Mesendoderm (in vitro differentiated cells): Measurements from ENCODE around the gene PAWR.

Experiments
- DNase-seq: peaks from one replicate; pipeline ENCODE4 v3.0.0; 2013
- H2AK5ac ChIP-seq: 2 replicates; pipeline ENCODE4 v1.6.1; 2013; ENCODE audit warnings: low read length, inconsistent platforms
- H2BK120ac ChIP-seq: 2 replicates; pipeline ENCODE4 v1.6.1; 2013; ENCODE audit warnings: low read depth, mild to moderate bottlenecking, low read length, moderate library complexity, mixed read lengths
- H2BK15ac ChIP-seq: replicated peaks from 2 replicates; pipeline ENCODE4 v1.6.1; 2013; ENCODE audit warnings: low read depth, mild to moderate bottlenecking, moderate library complexity
- H2BK5ac ChIP-seq: 2 replicates; pipeline ENCODE4 v1.6.1; 2013; ENCODE audit warnings: low read length, inconsistent platforms
- H3K18ac ChIP-seq: 2 replicates; pipeline ENCODE4 v1.6.1; 2013; ENCODE audit warnings: mild to moderate bottlenecking, low read length, mixed read lengths
- H3K23ac ChIP-seq: one replicate; pipeline ENCODE4 v1.6.1; 2013; ENCODE audit warnings: low read length
- H3K27ac ChIP-seq: 2 replicates; pipeline ENCODE4 v1.5.1; 2013; ENCODE audit warnings: low read depth, mild to moderate bottlenecking, inconsistent platforms, low read length, moderate library complexity
- H3K27me3 ChIP-seq: 2 replicates; pipeline ENCODE4 v1.6.1; 2013; ENCODE audit warnings: low read length, control low read depth, mild to moderate bottlenecking, inconsistent platforms; ENCODE audit not compliant: insufficient read depth, poor library complexity
- H3K36me3 ChIP-seq: 2 replicates; pipeline ENCODE4 v1.6.1; 2013; ENCODE audit warnings: low read length, inconsistent platforms; ENCODE audit not compliant: control insufficient read depth, insufficient read depth
- H3K4ac ChIP-seq: one replicate; pipeline ENCODE4 v1.6.1; 2013; ENCODE audit warnings: low read depth, mild to moderate bottlenecking, low read length, moderate library complexity
- H3K4me1 ChIP-seq: 2 replicates; pipeline ENCODE4 v1.6.1; 2013; ENCODE audit warnings: low read depth, low read length, inconsistent platforms; ENCODE audit not compliant: control insufficient read depth
- H3K4me2 ChIP-seq: 2 replicates; pipeline ENCODE4 v1.6.1; 2013; ENCODE audit warnings: low read length
- H3K4me3 ChIP-seq: 2 replicates; pipeline ENCODE4 v1.5.1; 2013; ENCODE audit warnings: mild to moderate bottlenecking, low read length
- H3K56ac ChIP-seq: one replicate; pipeline ENCODE4 v1.6.1; 2013; ENCODE audit warnings: low read length
- H3K79me1 ChIP-seq: 2 replicates; pipeline ENCODE4 v1.6.1; 2013; ENCODE audit warnings: low read length, inconsistent platforms
- H3K79me2 ChIP-seq: 2 replicates; pipeline ENCODE4 v1.6.1; 2013; ENCODE audit warnings: mild to moderate bottlenecking, low read length; ENCODE audit not compliant: control insufficient read depth, insufficient read depth
- H3K9ac ChIP-seq: 2 replicates; pipeline ENCODE4 v1.6.1; 2013; ENCODE audit warnings: low read length, inconsistent platforms
- H4K5ac ChIP-seq: one replicate; pipeline ENCODE4 v1.6.1; 2013; ENCODE audit warnings: low read length
- H4K8ac ChIP-seq: one replicate; pipeline ENCODE4 v1.6.1; 2013; ENCODE audit warnings: low read depth, mild to moderate bottlenecking, control low read depth, low read length, moderate library complexity
- WGBS: extraction: QIAGEN DNeasy Blood & Tissue Kit; methylation state at CpG from one replicate; pipeline ENCODE4 v1.1.7; 2013; ENCODE audit warnings: low lambda C conversion rate, missing lambda C conversion rate; ENCODE audit not compliant: insufficient coverage; ENCODE audit errors: extremely low coverage; 5-methylcytosine and 5-hydroxymethylcytosine counted together

PAWR gene

GRCh38 chr12:79689061-79689476, 1.7 kb downstream of the PAWR start:
- no peak overlapping the region for H4K5ac ChIP-seq
- H3K4me3 ChIP-seq, result peak overlapping the region; percentile 86
- H3K79me1 ChIP-seq, result no peaks in the 10 kb centered on the region
- H2BK5ac ChIP-seq, result no peak overlapping the region
- H3K56ac ChIP-seq, result peak overlapping the region; percentile 98
- peak overlapping the region; percentile 85 for H3K9ac ChIP-seq
- no peaks in the 10 kb centered on the region for H3K27me3 ChIP-seq
- H3K79me2 ChIP-seq, result peaks cover 51% of the 10 kb centered on the region
- peak; percentile 33 for DNase-seq
- no peak overlapping the region for H2BK15ac ChIP-seq
- H3K36me3 ChIP-seq, result no peaks in the 10 kb centered on the region
- no peak overlapping the region for H2AK5ac ChIP-seq
- H3K18ac ChIP-seq, result peak overlapping the region; percentile 94
- no peak overlapping the region for H3K27ac ChIP-seq
- H2BK120ac ChIP-seq, result no peak overlapping the region
- H3K23ac ChIP-seq, result no peak overlapping the region
- no CpG with 5 or more reads among the region's 6 CpGs for WGBS
- H3K4me2 ChIP-seq, result peak overlapping the region; percentile 58
- no peak overlapping the region for H3K4ac ChIP-seq
- H4K8ac ChIP-seq, result no peak overlapping the region
- H3K4me1 ChIP-seq, result peaks cover 3% of the 10 kb centered on the region

- no peak overlapping the region for H4K5ac ChIP-seq
- H3K79me1 ChIP-seq, result no peaks in the 10 kb centered on the region
- no peak overlapping the region for H3K23ac ChIP-seq
- DNase-seq, result no peak
- no peak overlapping the region for H2AK5ac ChIP-seq
- no peak overlapping the region for H3K18ac ChIP-seq
- peaks cover 51% of the 10 kb centered on the region for H3K79me2 ChIP-seq
- peak overlapping the region; percentile 55 for H3K4me2 ChIP-seq
- no peak overlapping the region for H2BK5ac ChIP-seq
- H4K8ac ChIP-seq, result no peak overlapping the region
- H3K9ac ChIP-seq, result peak overlapping the region; percentile 85
- H3K4me3 ChIP-seq, result peak overlapping the region; percentile 86
- H3K36me3 ChIP-seq, result no peaks in the 10 kb centered on the region
- whole genome bisulfite sequencing, result 100% methylated on average over 1 of the region's 6 CpGs
- no peak overlapping the region for H3K4ac ChIP-seq
- H3K56ac ChIP-seq, result peak overlapping the region; percentile 67
- H3K27me3 ChIP-seq, result no peaks in the 10 kb centered on the region
- H3K4me1 ChIP-seq, result peaks cover 3% of the 10 kb centered on the region
- no peak overlapping the region for H2BK15ac ChIP-seq
- H3K27ac ChIP-seq, result no peak overlapping the region
- no peak overlapping the region for H2BK120ac ChIP-seq
Observed at GRCh38 chr12:79688376-79689060, 2.2 kb downstream of the PAWR start.

- no CpG with 5 or more reads among the region's 3 CpGs for WGBS
- DNase-seq, result no peak
- H3K4me3 ChIP-seq, result peak overlapping the region; percentile 22
- H3K79me1 ChIP-seq, result no peaks in the 10 kb centered on the region
- H2AK5ac ChIP-seq, result no peak overlapping the region
- H3K27ac ChIP-seq, result no peak overlapping the region
- H3K4me1 ChIP-seq, result peaks cover 3% of the 10 kb centered on the region
- H3K27me3 ChIP-seq, result no peaks in the 10 kb centered on the region
- H4K5ac ChIP-seq, result no peak overlapping the region
- H2BK15ac ChIP-seq, result no peak overlapping the region
- H3K4me2 ChIP-seq, result peak overlapping the region; percentile 0
- H3K18ac ChIP-seq, result no peak overlapping the region
- no peak overlapping the region for H3K56ac ChIP-seq
- no peaks in the 10 kb centered on the region for H3K36me3 ChIP-seq
- peaks cover 54% of the 10 kb centered on the region for H3K79me2 ChIP-seq
- no peak overlapping the region for H4K8ac ChIP-seq
- H3K9ac ChIP-seq, result peak overlapping the region; percentile 2
- H2BK5ac ChIP-seq, result no peak overlapping the region
- H2BK120ac ChIP-seq, result no peak overlapping the region
- H3K23ac ChIP-seq, result no peak overlapping the region
- H3K4ac ChIP-seq, result no peak overlapping the region
Observed at GRCh38 chr12:79687711-79688260, 3.0 kb downstream of the PAWR start.

GRCh38 chr12:79686171-79686570, 4.6 kb downstream of the PAWR start:
- Histone ChIP-seq H3K79me1 (no peaks in the 10 kb centered on the region), H3K4me2 (peak overlapping the region; percentile 17), H3K18ac (no peak overlapping the region), H2BK15ac (no peak overlapping the region), H2BK120ac (no peak overlapping the region), H2BK5ac (no peak overlapping the region), H3K79me2 (peaks cover 63% of the 10 kb centered on the region), H3K4me3 (no peak overlapping the region), H4K8ac (no peak overlapping the region), H3K4me1 (peaks cover 3% of the 10 kb centered on the region), H3K27ac (no peak overlapping the region), H3K4ac (no peak overlapping the region), H4K5ac (no peak overlapping the region), H3K23ac (no peak overlapping the region), H3K36me3 (no peaks in the 10 kb centered on the region), H3K9ac (peak overlapping the region; percentile 27), H2AK5ac (no peak overlapping the region), H3K27me3 (no peaks in the 10 kb centered on the region), H3K56ac (no peak overlapping the region)
- no peak for DNase-seq
- WGBS, result no CpG with 5 or more reads among the region's 2 CpGs

- Histone ChIP-seq H3K4me2 (no peak overlapping the region), H4K5ac (no peak overlapping the region), H3K36me3 (no peaks in the 10 kb centered on the region), H4K8ac (no peak overlapping the region), H2AK5ac (no peak overlapping the region), H3K27ac (no peak overlapping the region), H3K4ac (no peak overlapping the region), H3K4me1 (peaks cover 4% of the 10 kb centered on the region), H3K79me1 (no peaks in the 10 kb centered on the region), H3K9ac (no peak overlapping the region), H3K23ac (no peak overlapping the region), H2BK15ac (no peak overlapping the region), H3K4me3 (no peak overlapping the region), H3K79me2 (peaks cover 73% of the 10 kb centered on the region), H3K18ac (no peak overlapping the region), H3K56ac (no peak overlapping the region), H2BK5ac (no peak overlapping the region), H2BK120ac (no peak overlapping the region), H3K27me3 (no peaks in the 10 kb centered on the region)
- no peak for DNase-seq
- no CpG with 5 or more reads among the region's 1 CpG for WGBS
Observed at GRCh38 chr12:79685068-79685467, 5.7 kb downstream of the PAWR start.
